DND-41 (cell line): Measurements from ENCODE around the gene LRGUK.
A peak's percentile ranks its signal among the peaks of the same experiment; 100 is the strongest.

Experiments used
- ATAC-seq: fragments of 200-7000 bp; cut with Tn5 transposase; 3 replicates; pipeline ENCODE4 v1.9.1; 2021; ENCODE audit warnings: low read depth; ENCODE audit not compliant: insufficient read depth
- DNase-seq: peaks from one replicate; pipeline ENCODE4 v3.0.0-alpha.2; 2020
- H2AFZ ChIP-seq: 2 replicates; pipeline ENCODE4 v1.6.0; 2012; ENCODE audit warnings: low read depth, low read length
- H3K27ac ChIP-seq: 2 replicates; pipeline ENCODE4 v1.5.1; 2012; ENCODE audit warnings: low read length, inconsistent platforms
- H3K27me3 ChIP-seq: fragments of 200-600 bp; sonication (generic); 2 replicates; pipeline ENCODE4 v1.6.0; 2012; ENCODE audit warnings: low read length, mild to moderate bottlenecking, inconsistent platforms; ENCODE audit not compliant: insufficient read depth, poor library complexity
- H3K36me3 ChIP-seq: 2 replicates; pipeline ENCODE4 v1.5.1; 2012; ENCODE audit warnings: low read length, inconsistent platforms; ENCODE audit not compliant: insufficient read depth
- H3K4me1 ChIP-seq: 2 replicates; pipeline ENCODE4 v1.5.1; 2012; ENCODE audit warnings: mild to moderate bottlenecking, low read length; ENCODE audit not compliant: insufficient read depth
- H3K4me2 ChIP-seq: 2 replicates; pipeline ENCODE4 v1.6.0; 2012; ENCODE audit warnings: mild to moderate bottlenecking, moderate library complexity, low read length, inconsistent platforms; ENCODE audit not compliant: insufficient read depth
- H3K4me3 ChIP-seq, 2 experiments: fragments of 200-600 bp in 1 of 2; shearing (Covaris generic) in 1 of 2; 2 replicates each; pipeline ENCODE4 v1.5.1; 2012 to 2016; ENCODE audit warnings: inconsistent platforms in 2 of 2, low read length in 2 of 2, mild to moderate bottlenecking in 2 of 2, low read depth in 1 of 2, moderate library complexity in 1 of 2
- H3K79me2 ChIP-seq: 2 replicates; pipeline ENCODE4 v1.6.0; 2012; ENCODE audit warnings: low read length, inconsistent platforms; ENCODE audit not compliant: insufficient read depth
- H3K9ac ChIP-seq: 2 replicates; pipeline ENCODE4 v1.6.0; 2012; ENCODE audit warnings: low read depth, mild to moderate bottlenecking, inconsistent platforms, low read length, moderate library complexity
- H3K9me3 ChIP-seq: 2 replicates; pipeline ENCODE4 v1.5.1; 2012; ENCODE audit warnings: low read length, moderate library complexity, mild to moderate bottlenecking, inconsistent platforms; ENCODE audit not compliant: insufficient read depth, severe bottlenecking
- H4K20me1 ChIP-seq: 2 replicates; pipeline ENCODE4 v1.6.0; 2012; ENCODE audit warnings: low read length; ENCODE audit not compliant: insufficient read depth
- EZH2 ChIP-seq: IDR thresholded peaks from 3 replicates; pipeline ENCODE4 v1.6.1; 2012; ENCODE audit warnings: borderline replicate concordance, low read depth, mild to moderate bottlenecking, moderate library complexity, low read length, inconsistent platforms; ENCODE audit not compliant: severe bottlenecking
- TF ChIP-seq, protein P1 (sequence below): IDR thresholded peaks from 2 replicates; pipeline ENCODE4 v1.5.1; 2012; ENCODE audit warnings: borderline replicate concordance, low read length, moderate library complexity, mild to moderate bottlenecking; ENCODE audit not compliant: poor library complexity, severe bottlenecking; ENCODE audit errors: extremely low read depth

The LRGUK gene

GRCh38 chr7:134196439-134196838 lies 69.3 kb downstream of the LRGUK start:
- Histone ChIP-seq H3K27me3 (no peaks in the 10 kb centered on the region), H3K9me3 (no peaks in the 10 kb centered on the region), H2AFZ (no peak overlapping the region), H4K20me1 (no peaks in the 10 kb centered on the region), H3K27ac (no peak overlapping the region), H3K4me3 (no peak overlapping the region), H3K36me3 (no peaks in the 10 kb centered on the region), H3K4me2 (no peak overlapping the region), H3K79me2 (no peaks in the 10 kb centered on the region), H3K4me1 (peaks cover 7% of the 10 kb centered on the region; the same call in 1 of the 2 replicates), H3K9ac (no peak overlapping the region)
- no peak for ATAC-seq
- DNase-seq, result no peak
- no peak for TF ChIP-seq EZH2
- TF ChIP-seq, protein P1, sequence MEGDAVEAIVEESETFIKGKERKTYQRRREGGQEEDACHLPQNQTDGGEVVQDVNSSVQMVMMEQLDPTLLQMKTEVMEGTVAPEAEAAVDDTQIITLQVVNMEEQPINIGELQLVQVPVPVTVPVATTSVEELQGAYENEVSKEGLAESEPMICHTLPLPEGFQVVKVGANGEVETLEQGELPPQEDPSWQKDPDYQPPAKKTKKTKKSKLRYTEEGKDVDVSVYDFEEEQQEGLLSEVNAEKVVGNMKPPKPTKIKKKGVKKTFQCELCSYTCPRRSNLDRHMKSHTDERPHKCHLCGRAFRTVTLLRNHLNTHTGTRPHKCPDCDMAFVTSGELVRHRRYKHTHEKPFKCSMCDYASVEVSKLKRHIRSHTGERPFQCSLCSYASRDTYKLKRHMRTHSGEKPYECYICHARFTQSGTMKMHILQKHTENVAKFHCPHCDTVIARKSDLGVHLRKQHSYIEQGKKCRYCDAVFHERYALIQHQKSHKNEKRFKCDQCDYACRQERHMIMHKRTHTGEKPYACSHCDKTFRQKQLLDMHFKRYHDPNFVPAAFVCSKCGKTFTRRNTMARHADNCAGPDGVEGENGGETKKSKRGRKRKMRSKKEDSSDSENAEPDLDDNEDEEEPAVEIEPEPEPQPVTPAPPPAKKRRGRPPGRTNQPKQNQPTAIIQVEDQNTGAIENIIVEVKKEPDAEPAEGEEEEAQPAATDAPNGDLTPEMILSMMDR, result no peak

DNA sequence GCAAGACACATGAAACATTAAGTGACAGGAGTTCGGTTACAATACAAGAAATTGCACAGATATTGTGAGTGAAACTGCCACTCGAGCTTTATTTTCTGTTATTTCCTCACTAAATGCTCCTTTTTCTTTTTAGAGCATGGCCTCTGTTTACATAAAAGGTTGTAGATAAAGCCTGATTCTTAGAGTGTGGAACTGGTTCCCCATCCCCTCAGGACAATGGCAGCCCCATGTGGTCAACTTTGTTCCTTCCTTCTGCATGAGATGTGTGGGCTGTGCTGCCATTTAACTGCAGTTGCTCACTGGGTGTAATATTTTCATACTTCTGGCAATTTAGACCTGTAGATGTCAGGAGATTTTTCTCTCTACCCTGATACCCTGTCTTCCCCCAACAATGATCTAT lies 70.2 kb downstream of the LRGUK start:
- no peaks in the 10 kb centered on the region for H3K36me3 ChIP-seq
- no peak for DNase-seq
- no peak for ATAC-seq
- H2AFZ ChIP-seq, result no peak overlapping the region
- H3K79me2 ChIP-seq, result no peaks in the 10 kb centered on the region
- peaks cover 7% of the 10 kb centered on the region; the same call in 1 of the 2 replicates for H3K4me1 ChIP-seq
- no peak for TF ChIP-seq EZH2
- TF ChIP-seq, protein P1, result no peak
- no peaks in the 10 kb centered on the region for H4K20me1 ChIP-seq
- no peaks in the 10 kb centered on the region for H3K9me3 ChIP-seq
- no peaks in the 10 kb centered on the region for H3K27me3 ChIP-seq
- no peak overlapping the region for H3K4me3 ChIP-seq
- H3K9ac ChIP-seq, result no peak overlapping the region
- no peak overlapping the region for H3K27ac ChIP-seq
- no peak overlapping the region for H3K4me2 ChIP-seq

GRCh38 chr7:134200970-134201369 lies 73.8 kb downstream of the LRGUK start:
- H4K20me1 ChIP-seq, result no peaks in the 10 kb centered on the region
- no peak overlapping the region for H3K4me3 ChIP-seq
- H3K9me3 ChIP-seq, result no peaks in the 10 kb centered on the region
- no peaks in the 10 kb centered on the region for H3K36me3 ChIP-seq
- no peak overlapping the region for H3K27ac ChIP-seq
- ATAC-seq, result peak; percentile 87
- no peaks in the 10 kb centered on the region for H3K27me3 ChIP-seq
- TF ChIP-seq, protein P1, result no peak
- no peak for TF ChIP-seq EZH2
- peak; percentile 29 for DNase-seq
- H3K9ac ChIP-seq, result no peak overlapping the region
- no peaks in the 10 kb centered on the region for H3K79me2 ChIP-seq
- H3K4me2 ChIP-seq, result no peak overlapping the region
- H2AFZ ChIP-seq, result no peak overlapping the region
- peaks cover 7% of the 10 kb centered on the region; the same call in 1 of the 2 replicates for H3K4me1 ChIP-seq
